Anterior cingulate cortex (tissue), 58 donors: ENCODE data around the gene CYP2S1.
A peak's percentile ranks its signal among the peaks of the same experiment; 100 is the strongest.

Experiments used
- DNase-seq, 58 donors: peaks; one replicate each; lab custom pipeline; 2025; lab: John Stamatoyannopoulos, UW

CYP2S1 gene

DNA sequence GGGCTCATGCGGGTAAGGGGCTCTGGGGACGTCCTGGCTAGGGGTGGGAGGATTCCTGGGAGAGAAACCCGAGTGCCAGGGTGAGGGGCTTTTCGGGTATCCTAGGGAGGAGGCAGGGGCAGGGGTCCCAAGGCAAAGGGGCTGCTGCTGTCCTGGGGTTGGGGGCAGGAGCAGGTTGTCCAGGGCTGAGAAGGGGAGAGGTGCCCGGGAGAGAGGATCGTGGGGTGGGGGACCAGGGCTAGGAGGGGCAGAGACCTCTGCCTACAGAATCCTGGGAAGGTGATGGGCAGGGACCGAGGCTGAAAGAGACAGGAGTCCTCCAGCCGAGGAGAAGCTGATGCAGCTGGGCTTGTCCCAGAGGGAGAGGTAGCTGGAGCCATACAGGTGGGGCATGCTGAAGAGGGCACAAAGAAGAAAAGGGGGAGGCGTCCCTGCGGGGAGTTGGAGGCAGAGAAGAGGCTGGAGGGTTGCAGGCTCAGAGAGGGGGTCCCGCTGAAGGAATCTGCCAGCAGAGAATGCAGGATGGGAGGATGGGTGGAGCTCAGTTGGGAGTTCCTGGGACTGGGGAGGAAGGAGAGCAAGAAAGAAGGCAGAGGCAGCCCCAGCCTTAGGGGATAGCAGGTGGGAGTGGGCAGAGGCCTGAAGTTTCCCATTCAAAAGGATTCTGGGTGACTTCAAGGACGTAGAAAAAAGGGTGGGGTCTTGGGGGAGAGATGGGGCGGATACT lies 574 bp downstream of the CYP2S1 start:
- DNase-seq, result no peak

DNA sequence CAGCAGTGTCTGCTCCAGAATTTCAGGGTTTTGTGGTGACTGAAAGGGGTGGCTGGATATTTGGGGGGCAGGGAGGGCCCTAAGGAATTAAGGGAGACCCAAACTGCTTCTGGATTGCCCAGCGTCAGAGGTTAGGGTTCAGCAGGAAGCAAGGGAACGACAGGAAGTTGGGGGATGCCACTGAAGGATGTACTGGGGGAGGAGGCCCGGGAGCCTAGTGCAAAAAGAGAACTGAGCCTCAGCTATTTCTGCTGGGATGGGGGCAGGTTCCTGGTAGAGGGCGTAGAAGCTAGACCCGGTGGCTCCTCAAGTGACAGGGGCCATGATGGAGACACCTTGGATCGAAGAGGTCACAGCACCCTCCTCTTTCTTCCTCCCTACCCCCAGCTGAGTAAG lies 1.1 kb downstream of the CYP2S1 start:
- no peak for DNase-seq

DNA sequence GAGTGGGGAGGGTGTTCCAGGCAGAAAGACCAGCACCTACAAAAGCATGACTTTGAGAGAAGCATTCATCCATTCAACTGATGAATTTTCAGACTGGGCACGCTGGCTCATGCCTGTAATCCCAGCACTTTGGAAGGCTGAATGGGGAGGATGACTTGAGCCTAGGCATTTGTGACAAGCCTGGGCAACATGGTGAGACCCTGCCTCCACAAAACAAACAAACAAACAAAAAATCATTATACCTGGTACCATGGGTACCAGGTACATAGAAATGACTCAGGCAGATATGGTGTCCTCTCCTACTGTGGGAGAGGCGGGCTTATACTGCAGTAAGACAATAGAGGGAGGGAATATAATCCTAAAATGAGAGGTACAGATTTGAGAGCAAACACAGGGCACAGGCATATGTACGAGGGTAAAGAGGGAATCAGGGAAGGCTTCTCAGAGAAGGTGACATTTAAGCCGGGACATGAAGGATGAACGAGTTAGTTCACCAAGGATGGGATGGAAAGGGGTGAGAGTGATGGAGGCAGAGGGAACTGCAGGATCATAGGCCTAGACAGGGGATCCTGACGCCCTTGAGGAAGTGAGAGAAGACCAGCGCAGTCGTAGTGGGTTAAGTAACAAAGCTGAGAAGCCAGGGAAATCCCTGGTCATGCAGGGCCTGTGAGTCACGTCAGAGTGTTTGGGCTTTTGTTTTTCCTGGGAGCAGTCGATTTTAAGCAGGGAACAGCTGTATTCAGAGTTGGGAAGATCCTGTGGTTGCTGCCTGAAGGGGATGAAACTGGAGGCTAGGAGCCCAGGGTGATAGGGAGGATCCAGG lies 2.9 kb downstream of the CYP2S1 start:
- DNase-seq, result peak in 2 of 58 donors; percentile 4 to 13

DNA sequence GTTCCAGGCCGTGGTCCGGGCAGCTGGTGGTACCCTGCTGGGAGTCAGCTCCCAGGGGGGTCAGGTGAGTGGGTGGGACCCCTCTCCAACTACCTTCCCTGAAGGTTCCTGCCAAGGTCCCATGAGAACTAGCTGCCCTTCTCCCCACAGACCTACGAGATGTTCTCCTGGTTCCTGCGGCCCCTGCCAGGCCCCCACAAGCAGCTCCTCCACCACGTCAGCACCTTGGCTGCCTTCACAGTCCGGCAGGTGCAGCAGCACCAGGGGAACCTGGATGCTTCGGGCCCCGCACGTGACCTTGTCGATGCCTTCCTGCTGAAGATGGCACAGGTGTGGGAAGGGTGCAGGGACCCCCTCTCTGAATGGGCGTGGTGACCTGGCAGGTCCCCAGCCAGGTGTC lies 5.5 kb downstream of the CYP2S1 start:
- DNase-seq, result no peak

DNA sequence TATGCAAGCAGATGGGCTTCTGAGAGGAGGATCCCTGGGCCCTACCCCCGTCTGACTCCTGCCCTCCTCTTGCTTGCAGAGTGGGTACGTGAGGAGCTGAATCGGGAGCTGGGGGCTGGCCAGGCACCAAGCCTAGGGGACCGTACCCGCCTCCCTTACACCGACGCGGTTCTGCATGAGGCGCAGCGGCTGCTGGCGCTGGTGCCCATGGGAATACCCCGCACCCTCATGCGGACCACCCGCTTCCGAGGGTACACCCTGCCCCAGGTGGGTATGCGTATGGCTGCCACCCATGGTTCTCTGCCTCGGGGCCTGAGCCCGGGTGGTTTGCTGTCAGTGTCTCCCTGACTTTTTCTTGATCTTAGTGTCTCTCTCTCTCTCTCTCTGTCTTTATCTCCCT lies 10.4 kb downstream of the CYP2S1 start:
- no peak for DNase-seq

DNA sequence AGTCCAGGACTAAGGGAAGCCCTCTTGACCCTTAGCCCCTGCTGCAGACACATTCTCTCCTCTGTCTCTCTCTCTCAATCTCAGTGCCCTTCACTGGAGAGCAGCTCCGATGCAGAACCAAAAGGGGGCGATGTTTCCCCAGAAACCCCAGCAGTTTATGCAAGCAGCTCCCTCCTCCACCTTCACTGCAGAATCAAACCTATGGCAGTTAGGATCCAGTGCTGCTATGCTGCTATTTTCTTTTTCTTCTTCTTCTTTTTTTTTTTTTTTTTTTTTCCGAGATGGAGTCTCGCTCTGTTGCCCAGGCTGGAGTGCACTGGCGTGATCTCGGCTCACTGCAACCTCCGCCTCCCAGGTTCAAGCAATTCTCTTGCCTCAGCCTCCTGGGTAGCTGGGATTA lies 11.3 kb downstream of the CYP2S1 start:
- peak in 49 of 58 donors; percentile 10 to 83 (median 49) for DNase-seq

DNA sequence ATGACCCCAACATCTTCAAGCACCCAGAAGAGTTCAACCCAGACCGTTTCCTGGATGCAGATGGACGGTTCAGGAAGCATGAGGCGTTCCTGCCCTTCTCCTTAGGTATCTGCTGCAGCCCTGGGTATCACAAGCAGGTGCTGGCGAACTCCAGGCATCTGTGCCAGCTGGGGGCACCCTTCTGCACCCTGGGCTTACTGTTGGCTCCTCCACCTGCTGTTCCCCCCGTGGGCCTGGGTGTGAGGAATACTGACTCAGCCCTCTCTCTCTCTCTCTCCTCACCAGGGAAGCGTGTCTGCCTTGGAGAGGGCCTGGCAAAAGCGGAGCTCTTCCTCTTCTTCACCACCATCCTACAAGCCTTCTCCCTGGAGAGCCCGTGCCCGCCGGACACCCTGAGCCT lies 13.0 kb downstream of the CYP2S1 start:
- no peak for DNase-seq

DNA sequence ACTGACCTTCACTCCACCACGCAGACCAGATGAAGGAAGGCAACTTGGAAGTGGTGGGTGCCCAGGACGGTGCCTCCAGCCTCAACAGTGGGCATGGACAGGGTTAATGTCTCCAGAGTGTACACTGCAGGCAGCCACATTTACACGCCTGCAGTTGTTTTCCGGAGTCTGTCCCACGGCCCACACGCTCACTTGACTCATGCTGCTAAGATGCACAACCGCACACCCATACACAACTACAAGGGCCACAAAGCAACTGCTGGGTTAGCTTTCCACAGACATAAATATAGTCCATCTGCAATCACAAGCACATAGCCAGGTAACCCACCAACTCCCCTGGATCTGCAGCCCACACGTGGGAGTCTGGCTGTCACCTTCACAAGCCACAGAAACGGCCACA lies 13.4 kb downstream of the CYP2S1 start:
- DNase-seq, result no peak

DNA sequence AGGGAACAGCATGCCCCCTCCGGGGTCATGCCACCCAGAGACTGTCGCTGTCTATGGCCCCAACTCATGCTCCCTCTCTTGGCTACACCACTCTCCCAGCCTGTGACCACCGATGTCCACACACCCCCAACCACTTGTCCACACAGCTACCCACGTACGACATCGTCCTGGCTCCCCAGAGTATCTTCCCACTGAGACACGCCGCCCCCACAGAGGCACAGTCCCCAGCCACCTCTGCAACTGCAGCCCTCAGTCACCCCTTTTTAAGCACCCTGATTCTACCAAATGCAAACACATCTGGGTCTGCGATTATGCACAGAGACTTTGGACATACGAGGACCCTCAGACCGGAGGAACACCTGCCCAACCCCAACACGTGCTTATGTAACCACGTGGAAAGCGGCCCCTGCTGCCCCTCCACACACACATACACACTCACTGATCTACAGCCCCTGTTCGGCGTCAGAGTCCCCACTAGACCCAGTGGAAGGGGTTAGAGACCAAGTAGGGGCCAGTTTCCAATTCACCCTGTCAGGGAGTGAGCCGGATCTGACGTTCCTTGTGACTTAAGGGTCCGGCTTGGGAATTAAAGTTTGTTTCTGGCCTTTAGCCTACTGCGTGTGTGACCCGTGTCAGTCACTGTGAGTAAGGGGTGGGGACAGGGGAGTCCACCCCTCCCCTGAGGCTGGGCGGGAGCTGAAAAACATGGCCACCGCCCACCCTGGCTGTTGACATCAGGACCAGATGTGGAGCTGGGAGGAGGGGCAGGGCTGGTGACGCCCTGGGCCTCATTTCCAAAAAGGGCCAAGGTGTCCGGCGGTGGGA lies 14.1 kb downstream of the CYP2S1 start:
- DNase-seq, result no peak

DNA sequence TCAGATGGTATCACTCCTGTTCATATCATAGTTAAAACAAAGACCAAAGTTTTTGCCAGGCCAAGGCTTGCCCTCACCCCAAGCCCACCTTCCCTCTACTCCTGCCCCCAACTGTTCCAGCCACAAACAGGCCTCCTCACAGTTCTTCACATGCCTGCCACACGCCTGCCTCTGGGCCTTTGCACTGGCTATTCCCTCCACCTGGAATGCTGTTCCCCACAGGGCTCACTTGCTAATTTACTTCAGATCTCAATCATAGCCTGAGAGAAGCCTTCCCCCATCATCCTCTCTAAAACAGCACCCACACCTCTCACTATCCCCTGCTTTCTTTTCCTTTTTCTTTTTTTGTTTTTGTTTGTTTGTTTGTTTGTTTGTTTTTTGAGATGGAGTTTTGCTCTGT lies 21.1 kb downstream of the CYP2S1 start:
- DNase-seq, result no peak

DNA sequence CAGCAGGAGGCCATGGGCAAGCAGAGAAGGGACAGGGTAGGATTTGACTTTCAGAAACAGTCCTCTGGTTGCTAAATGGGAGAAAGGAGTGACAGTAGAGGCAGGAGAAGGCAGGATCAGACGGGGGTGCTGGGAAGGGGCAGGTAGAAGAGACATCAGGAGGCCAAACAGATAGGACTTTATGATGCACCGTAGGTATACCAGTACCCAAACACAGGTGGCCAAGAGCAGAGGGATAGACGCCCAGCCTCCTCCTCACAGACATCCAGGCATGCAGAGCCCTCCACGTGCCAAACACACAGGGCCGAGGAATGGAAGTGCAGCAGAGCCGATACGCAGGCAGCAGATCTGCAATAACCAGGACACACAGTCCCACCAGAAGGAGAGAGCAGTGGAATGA lies 24.7 kb downstream of the CYP2S1 start:
- no peak for DNase-seq

DNA sequence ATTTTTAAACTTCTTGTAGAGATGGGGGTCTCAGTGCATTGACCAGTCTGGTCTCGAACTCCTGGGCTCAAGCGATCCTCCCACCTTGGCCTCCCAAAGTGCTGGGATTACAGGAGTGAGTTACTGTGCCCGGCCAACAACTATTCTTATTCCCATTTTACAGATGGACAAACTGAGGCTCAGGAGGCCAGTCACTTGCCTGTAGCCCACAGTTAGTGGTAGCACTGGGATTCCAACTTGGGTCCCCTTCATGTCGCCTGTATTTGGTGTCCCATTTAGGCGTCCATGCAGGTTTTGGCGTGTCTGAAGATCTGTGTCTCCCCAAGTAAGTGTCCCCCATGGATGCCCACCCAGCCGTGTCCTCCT lies 25.2 kb downstream of the CYP2S1 start:
- no peak for DNase-seq

DNA sequence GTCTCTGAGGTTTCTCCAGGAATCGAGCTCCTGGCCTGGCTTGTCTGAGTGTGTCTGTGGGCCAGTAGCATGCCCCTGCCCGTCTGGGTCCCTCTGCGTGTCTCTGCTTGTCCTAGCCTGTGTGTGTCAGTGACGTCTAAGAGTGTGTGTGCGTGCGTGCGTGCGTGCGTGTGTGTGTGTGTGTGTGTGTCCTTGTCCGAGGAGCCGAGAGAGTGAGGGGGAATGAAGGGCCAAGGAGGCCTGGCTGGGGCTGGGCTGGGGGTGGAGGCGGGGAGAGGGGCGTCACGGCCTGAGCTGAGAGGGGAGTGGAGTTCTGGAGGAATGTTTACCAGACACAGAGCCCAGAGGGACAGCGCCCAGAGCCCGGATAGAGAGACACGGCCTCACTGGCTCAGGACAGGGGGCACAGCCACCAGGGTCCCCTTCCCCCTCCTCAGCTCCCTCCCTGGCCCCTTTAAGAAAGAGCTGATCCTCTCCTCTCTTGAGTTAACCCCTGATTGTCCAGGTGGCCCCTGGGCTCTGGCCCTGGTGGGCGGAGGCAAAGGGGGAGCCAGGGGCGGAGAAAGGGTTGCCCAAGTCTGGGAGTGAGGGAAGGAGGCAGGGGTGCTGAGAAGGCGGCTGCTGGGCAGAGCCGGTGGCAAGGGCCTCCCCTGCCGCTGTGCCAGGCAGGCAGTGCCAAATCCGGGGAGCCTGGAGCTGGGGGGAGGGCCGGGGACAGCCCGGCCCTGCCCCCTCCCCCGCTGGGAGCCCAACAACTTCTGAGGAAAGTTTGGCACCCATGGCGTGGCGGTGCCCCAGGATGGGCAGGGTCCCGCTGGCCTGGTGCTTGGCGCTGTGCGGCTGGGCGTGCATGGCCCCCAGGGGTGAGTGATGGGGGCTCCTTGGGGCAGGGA lies 25.8 kb downstream of the CYP2S1 start, which contains the start of gene AXL:
TSS of gene AXL (plus strand) at position 609 of the 893 bp plus-strand sequence. CDS start at position 779, 170 bp downstream.
- DNase-seq, result peak in 52 of 58 donors; percentile 11 to 86 (median 64)

DNA sequence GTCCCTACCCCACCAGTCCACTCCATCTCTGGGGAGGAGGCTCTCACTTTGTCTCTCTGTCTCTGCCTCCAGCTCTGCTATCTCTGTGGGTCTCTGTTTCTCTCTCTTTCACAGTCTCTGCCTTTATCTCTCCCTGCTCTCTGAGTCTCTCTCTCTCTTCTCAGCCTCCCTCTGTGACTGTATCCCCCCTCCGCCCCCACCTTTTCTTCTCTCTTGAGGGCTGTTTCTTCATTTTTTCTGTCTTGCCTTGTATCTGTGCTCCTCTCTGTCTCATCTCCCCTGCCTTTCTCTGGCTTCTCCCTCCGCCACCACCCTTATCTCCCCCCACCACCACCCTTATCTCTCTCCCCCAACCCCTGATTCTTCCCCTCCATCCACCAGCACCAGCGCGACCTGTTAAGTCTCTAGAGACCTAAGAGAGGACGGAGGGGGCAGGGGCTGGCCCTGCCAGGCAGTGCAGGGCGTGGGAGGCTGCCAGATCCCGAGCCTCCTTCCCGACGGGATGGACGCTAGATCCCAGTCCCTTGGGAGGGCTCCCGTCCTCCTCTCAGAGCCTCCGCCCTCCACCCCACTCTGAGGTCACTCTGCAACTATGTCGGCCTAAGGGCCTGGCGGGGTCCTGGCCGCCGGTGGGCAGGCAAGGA lies 27.0 kb downstream of the CYP2S1 start:
- peak in 1 of 58 donors; percentile 6 for DNase-seq

DNA sequence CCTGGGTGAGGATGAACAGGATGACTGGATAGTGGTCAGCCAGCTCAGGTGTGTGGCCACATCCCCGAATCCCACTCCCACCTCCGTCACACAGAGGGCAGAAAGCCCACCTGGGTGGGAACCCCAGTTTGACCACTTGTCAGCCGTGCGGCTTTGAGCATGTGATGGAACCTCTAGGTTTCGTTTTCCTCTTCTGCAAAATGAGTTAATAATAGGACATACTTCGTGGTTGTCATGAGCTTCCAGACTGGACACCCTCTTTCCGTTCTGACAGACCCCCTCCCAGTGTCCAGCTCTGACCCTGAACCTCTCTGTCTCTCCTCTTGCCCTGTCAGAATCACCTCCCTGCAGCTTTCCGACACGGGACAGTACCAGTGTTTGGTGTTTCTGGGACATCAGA lies 27.8 kb downstream of the CYP2S1 start:
- DNase-seq, result no peak

DNA sequence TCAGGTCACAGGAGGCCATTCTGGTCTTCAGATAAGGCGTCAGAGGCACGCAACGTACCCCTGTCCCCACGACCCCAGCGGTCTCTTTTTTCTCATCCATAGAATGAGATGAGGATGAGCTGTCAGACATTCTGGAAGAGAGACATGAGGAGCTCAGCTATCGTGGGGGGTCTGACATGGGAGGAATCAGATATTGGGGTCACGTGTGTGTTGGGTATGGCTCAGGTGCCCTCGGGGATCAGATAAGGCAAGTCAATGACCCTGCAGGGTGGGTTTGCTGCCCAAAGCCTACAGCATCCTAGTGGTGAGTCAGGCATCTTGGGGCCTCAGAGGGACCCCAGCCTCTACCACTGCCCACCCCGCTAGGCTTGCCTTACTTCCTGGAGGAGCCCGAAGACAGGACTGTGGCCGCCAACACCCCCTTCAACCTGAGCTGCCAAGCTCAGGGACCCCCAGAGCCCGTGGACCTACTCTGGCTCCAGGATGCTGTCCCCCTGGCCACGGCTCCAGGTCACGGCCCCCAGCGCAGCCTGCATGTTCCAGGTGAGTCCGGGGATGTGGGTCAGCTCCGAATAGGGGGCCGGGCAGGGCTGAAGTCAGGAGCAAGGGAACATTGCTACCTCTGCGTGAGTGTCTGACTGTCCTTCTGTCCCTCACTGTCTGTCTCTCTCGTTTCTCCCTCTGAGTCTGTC lies 28.6 kb downstream of the CYP2S1 start:
- DNase-seq, result no peak

DNA sequence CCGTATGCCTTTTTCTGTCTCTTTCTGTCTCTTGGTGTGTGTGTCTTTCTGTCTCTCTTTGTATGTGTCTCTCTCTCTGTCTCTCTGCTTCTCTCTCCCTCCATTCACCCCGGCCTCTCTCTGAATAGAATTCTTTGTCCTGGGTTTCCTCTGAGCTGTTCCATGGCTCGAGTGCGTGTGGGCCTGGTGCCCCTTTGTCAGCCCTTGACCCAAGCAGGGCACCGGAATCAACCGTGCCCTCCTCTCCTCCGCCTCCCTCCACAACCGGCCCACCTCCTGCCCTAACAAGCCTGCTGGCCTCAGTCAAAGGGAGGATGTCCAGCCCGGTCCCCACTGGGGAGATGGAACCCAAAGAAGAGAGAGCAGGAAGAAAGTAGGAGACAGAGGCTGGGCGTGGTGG lies 29.2 kb downstream of the CYP2S1 start:
- DNase-seq, result peak in 2 of 58 donors; percentile 7 to 19

DNA sequence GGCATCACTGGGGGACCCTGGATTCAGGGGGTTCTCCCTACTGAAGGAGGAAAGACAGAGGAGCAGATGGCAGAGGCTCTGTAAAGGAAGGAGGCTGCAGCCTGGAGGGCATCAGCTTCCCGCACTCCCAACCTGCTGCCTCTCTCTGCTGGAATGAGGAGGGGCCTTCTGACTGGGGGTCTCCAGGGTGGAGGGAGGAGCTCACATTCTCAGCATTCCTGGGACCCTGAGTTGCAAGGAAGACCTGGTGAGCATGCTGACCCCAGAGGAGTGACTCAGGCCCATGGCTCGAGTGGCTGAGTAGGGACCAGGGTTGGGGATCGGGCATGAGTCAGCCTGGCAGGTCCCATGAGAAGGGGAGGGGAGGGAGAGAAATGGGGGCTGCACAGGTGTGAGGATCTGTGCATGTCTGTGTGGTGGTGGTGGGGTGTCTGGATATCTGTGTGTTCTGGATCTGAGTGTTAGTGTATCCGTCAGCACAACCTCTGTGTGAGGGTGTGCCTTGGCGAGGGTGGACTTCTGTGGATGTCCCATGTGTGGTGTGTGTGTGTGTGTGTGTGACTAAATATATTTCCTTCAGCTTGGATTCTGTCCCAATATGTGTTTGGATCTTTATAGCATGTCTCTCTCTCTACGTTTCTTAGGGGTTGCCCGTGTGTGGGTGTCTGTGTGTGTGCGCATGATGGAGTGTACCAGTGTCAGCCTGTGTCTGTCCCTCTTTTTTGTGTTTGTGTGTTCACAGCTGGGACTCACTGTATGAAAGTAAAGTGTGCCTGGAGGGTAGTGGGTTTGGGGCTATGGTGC lies 30.6 kb downstream of the CYP2S1 start:
- peak in 1 of 58 donors; percentile 7 for DNase-seq
